Measurements from ENCODE around the gene PGLYRP4.

DNA sequence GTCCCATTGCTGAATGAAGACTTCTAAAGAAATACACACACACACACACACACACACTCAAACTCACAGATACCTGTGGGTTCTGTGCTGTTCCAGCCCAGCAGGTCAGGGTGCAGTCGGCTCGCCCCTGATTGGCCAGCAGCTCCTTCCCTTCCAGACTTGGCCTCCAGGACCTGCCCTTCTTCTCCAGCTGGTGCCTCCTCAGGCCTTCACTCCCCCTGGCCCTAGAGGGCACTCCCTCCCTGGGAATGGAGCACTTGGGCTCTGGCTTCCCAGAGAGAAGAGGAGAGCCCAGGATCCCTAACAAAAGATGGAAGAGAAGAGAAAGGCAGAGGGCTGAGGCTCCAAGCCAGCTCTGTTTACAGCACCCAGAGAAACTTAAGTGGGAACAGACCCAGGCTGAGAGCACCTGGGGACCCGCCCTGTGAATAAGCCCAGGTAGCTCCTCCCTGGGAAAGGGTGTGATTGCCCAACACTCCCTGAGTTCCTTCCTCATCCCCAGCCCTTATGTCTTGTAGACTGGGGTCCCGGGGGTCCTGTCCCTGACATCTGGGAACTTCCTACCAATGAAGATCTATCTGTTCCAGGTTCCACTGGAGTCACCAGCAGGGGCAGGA lies 36.0 kb downstream of the PGLYRP4 start, which contains the start of gene PGLYRP3:
- TF ChIP-seq, protein P1, sequence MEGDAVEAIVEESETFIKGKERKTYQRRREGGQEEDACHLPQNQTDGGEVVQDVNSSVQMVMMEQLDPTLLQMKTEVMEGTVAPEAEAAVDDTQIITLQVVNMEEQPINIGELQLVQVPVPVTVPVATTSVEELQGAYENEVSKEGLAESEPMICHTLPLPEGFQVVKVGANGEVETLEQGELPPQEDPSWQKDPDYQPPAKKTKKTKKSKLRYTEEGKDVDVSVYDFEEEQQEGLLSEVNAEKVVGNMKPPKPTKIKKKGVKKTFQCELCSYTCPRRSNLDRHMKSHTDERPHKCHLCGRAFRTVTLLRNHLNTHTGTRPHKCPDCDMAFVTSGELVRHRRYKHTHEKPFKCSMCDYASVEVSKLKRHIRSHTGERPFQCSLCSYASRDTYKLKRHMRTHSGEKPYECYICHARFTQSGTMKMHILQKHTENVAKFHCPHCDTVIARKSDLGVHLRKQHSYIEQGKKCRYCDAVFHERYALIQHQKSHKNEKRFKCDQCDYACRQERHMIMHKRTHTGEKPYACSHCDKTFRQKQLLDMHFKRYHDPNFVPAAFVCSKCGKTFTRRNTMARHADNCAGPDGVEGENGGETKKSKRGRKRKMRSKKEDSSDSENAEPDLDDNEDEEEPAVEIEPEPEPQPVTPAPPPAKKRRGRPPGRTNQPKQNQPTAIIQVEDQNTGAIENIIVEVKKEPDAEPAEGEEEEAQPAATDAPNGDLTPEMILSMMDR (IDR thresholded peaks at IDR 0.05), result no peak
- no peak for TF ChIP-seq ZFX (IDR thresholded peaks at IDR 0.05; ENCODE audit: borderline replicate concordance)

Measured in 22Rv1 (cell line).